ENCODE measurements around the gene EHBP1. TPM values are rescaled to one million over a fixed set of nuclear protein-coding genes. Genes with fewer than 3 reads are reported as not detected.

EHBP1 gene
- total RNA-seq, 1 donor from 2014 or later: 25.6 TPM

DNA sequence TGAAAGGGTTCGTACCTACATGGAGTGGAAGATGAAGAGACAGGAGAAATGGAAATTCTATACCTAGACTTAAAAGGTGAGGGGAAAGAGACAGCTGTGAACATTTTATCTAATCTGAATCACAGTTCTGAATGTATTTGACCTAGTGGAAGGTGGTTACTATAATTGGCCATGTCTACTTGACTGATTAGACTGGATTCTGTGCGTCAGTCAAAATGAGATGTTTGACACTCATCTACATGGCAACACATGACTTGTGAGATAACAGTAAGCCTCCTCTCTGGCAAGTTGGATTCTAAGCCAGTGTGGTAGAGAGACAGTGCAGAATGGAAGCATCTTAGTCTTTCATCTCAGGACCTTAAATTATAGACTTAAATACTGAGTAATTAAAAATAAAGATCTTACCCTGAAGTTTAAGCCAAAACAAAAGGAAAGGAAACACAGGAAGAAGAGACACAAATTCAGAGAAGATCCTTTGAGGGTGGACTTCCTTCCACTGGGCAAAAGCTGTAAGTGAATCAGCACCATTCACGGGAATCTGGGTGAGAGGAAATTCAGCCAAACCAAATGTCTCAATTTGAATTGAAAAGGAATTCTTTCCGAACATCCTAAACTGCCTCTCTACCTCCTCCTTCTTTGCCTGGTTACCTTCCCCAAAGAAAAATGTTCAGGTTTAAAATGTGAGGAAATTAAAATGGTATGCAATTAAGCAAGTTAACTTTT lies 121.6 kb downstream of the EHBP1 start:
- Mint-ChIP-seq H3K27me3 (ENCODE audit: low read depth) (no peaks in the 10 kb centered on the region), H3K4me1 (ENCODE audit: low read depth) (peaks cover 9% of the 10 kb centered on the region), H3K4me3 (ENCODE audit: low read depth) (no peak overlapping the region), H3K9me3 (peaks cover 7% of the 10 kb centered on the region), H3K36me3 (ENCODE audit: low read depth) (peaks cover 27% of the 10 kb centered on the region), H3K27ac (no peak overlapping the region)
- intact Hi-C loops (cut with micrococcal nuclease): no loop called here
- no peak for DNase-seq (ENCODE audit: low spot score)

DNA sequence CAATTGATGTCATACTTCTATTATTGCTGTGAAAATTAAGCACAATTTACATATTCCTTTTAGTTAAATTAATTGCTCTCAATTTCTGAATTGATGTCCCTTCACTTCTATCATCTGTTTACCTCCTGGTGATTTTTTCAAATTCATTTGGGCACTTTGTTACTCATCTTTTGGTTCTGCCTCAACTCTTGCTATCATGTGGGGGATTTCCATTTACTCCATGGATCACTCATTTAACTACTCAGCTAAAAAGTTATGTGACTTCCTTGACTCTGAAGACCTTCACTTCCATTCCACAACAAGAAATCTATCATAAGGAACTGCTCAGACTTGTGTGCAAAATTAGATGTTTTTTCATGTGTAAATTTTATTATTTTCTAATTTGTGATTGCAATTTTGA lies 126.2 kb downstream of the EHBP1 start:
- Mint-ChIP-seq H3K4me1 (ENCODE audit: low read depth) (peaks cover 3% of the 10 kb centered on the region), H3K9me3 (peaks cover 20% of the 10 kb centered on the region), H3K27me3 (ENCODE audit: low read depth) (no peaks in the 10 kb centered on the region), H3K27ac (no peak overlapping the region), H3K36me3 (ENCODE audit: low read depth) (peaks cover 36% of the 10 kb centered on the region), H3K4me3 (ENCODE audit: low read depth) (no peak overlapping the region)
- intact Hi-C loops (cut with micrococcal nuclease): loop anchor here (5.0 kb wide), 1 partner anchor 36 kb away; no protein-coding TSS in a partner anchor
- DNase-seq (ENCODE audit: low spot score): no peak

DNA sequence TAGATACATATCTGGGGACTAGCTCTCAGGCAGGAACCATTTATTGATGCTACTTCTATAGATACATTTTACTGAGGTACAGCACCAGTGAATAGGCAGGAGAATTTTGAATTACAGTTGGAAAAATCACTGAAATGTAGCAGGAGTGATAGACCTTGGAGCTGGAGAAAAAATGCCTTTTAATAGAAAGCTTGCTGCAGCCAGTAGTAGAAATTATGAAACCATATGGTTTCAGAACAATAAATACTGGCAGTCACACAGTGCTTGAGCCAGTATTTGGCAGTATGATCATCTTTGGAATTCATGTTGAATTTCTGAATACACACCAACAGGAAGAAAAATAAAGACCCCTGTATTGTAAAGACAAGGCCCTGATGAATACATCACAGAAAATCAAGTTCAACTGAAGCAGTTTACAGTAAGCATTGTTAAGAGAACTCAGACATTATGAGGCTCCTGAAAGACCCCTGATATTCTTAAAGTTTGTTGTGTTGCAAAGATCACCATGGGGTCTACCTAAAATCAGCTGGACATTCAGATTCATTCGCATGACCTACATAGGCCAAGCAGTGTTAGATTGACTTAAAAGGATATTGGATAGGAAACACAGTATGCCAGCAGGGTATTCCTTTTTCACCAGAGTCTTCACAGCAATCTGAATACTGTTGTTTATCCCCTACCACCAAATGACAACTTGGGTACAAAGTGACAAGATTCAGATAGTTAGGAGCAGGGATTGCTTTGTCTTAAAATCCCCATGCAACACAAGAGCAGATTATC lies 139.0 kb downstream of the EHBP1 start:
- no peaks in the 10 kb centered on the region for H3K36me3 Mint-ChIP-seq (ENCODE audit: low read depth)
- DNase-seq (ENCODE audit: low spot score): no peak
- H3K27ac Mint-ChIP-seq: no peak overlapping the region
- intact Hi-C loops (cut with micrococcal nuclease): no loop called here
- H3K27me3 Mint-ChIP-seq (ENCODE audit: low read depth): no peaks in the 10 kb centered on the region
- no peak overlapping the region for H3K4me3 Mint-ChIP-seq (ENCODE audit: low read depth)
- H3K4me1 Mint-ChIP-seq (ENCODE audit: low read depth): no peaks in the 10 kb centered on the region
- H3K9me3 Mint-ChIP-seq: peaks cover 6% of the 10 kb centered on the region

DNA sequence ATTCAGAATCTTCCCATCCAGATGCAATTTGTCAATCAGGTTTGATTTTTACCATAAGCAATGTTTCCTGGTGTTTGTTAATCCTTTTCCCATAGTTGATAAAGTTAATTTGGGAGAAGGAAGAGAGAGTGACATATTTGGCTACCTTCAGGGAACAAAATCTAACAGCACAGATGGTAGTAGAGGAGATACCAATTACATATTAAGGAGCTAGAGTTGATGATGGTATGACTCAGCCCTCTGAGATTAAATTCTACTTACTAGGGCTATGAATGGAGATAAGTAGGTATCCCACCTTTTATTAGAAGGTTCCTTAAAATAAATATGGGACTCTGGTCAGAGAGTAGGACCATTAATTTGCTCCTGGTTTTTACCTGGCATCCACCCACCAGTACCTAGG lies 139.7 kb downstream of the EHBP1 start:
- intact Hi-C loops (cut with micrococcal nuclease): no loop called here
- Mint-ChIP-seq H3K4me3 (ENCODE audit: low read depth) (no peak overlapping the region), H3K36me3 (ENCODE audit: low read depth) (no peaks in the 10 kb centered on the region), H3K27ac (no peak overlapping the region), H3K27me3 (ENCODE audit: low read depth) (no peaks in the 10 kb centered on the region), H3K4me1 (ENCODE audit: low read depth) (no peaks in the 10 kb centered on the region), H3K9me3 (peaks cover 6% of the 10 kb centered on the region)
- no peak for DNase-seq (ENCODE audit: low spot score)

DNA sequence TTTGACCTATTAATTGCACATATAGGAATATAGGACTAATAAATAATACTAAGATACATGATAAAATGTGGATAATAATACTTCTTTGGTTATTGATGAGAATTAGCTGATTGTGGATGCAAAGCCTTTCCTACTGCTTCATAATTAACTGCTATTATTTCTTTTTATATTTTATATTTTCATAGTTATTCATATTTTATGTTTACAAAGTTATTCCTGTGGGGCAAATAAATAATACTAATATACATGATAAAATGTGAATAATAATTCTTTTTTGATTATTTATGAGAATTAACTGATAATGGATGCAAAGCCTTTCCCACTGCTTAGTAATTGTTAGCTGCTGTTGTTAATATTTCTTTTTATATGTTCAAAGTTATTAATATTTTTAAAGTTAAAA lies 146.7 kb downstream of the EHBP1 start:
- Mint-ChIP-seq H3K4me3 (ENCODE audit: low read depth) (no peak overlapping the region), H3K4me1 (ENCODE audit: low read depth) (peaks cover 3% of the 10 kb centered on the region), H3K27me3 (ENCODE audit: low read depth) (no peaks in the 10 kb centered on the region), H3K9me3 (peaks cover 5% of the 10 kb centered on the region), H3K36me3 (ENCODE audit: low read depth) (peaks cover 9% of the 10 kb centered on the region), H3K27ac (no peak overlapping the region)
- DNase-seq (ENCODE audit: low spot score): no peak
- intact Hi-C loops (cut with micrococcal nuclease): no loop called here

DNA sequence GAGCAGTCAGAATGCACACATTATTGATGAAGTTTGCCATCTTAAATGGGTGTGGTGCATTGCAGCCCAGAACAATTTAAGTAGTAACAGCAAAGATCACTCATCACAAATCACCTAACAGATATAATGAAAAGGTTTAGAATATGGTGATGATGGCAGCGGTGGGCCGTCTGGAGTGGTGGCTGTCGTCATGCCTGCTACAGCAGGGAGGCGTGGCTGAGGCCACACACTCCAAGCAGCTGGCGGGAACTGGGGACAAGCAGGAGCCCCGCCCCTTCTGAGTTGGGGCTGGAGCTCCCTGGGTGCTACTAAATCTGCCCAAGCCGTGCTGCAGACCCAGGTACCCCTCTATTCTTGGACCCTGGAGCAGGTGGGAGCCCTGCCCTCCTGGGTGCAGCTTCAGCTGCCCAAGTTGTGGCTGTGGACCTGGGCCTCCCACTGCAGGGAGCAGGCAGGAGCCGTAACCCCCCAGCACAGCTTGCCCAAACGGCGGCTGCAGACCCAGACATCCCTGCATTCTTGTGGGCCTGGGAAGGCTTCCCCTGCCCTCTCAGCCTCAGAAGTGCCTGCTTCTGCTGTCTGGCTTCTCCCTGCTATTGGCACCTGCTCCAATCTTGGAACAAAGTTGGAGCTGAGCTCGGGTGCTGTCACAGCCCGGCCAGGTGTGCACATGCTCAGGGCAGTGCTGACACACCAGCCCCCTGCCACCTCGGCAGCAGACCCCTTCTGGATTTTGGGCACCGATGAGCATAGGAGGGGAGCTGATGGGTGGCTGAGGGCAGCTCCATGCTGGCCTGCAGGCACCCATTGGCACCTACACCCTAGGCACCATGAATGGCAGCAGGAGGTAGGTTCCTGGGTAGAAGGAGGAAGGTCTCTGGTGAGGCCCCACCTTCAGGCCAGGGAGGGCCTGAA lies 149.3 kb downstream of the EHBP1 start:
- no peak overlapping the region for H3K27ac Mint-ChIP-seq
- peaks cover 3% of the 10 kb centered on the region for H3K4me1 Mint-ChIP-seq (ENCODE audit: low read depth)
- no peak for DNase-seq (ENCODE audit: low spot score)
- peaks cover 9% of the 10 kb centered on the region for H3K36me3 Mint-ChIP-seq (ENCODE audit: low read depth)
- H3K4me3 Mint-ChIP-seq (ENCODE audit: low read depth): no peak overlapping the region
- H3K9me3 Mint-ChIP-seq: peaks cover 5% of the 10 kb centered on the region
- intact Hi-C loops (cut with micrococcal nuclease): no loop called here
- no peaks in the 10 kb centered on the region for H3K27me3 Mint-ChIP-seq (ENCODE audit: low read depth)

DNA sequence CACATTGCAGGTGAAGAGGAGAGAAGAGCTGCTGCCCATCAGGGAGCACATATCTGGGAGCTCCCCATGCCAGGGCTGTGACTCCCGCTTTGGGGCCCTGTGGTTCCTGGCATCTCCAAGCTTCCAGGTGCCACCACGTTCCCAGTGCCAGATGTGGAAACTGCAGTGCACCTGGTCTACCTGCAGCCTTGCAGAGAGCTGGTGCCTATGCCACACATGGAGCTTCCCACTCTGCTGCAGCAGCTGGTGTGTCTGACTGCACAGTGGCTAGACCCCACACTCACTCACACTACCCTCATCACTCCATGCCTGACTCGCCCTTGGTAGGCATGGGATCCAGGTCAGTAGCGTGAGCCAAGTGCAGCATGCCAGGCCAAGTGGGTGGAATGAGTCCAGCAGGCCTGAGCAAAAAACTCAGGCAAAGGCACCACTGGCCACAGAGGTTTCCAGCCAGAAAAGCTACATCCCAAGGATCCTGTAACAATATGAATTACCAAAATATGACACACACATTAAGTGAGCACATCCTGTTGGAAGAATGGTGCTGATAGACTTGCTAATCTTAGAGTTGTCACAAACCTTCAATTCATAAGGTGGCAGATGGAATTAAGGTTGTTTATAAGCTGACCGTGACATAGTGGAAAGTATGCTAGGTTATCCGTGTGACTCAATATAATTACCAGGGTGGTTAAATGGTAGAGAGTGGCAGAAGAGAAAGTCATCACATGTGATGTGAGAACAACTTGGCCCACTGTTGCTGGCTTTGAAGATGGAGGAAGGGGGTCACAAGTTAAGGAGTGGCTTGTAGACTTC lies 150.9 kb downstream of the EHBP1 start:
- Mint-ChIP-seq H3K9me3 (peaks cover 5% of the 10 kb centered on the region), H3K27me3 (ENCODE audit: low read depth) (no peaks in the 10 kb centered on the region), H3K4me1 (ENCODE audit: low read depth) (peaks cover 3% of the 10 kb centered on the region), H3K36me3 (ENCODE audit: low read depth) (peaks cover 9% of the 10 kb centered on the region), H3K4me3 (ENCODE audit: low read depth) (no peak overlapping the region), H3K27ac (no peak overlapping the region)
- DNase-seq (ENCODE audit: low spot score): no peak
- intact Hi-C loops (cut with micrococcal nuclease): no loop called here

DNA sequence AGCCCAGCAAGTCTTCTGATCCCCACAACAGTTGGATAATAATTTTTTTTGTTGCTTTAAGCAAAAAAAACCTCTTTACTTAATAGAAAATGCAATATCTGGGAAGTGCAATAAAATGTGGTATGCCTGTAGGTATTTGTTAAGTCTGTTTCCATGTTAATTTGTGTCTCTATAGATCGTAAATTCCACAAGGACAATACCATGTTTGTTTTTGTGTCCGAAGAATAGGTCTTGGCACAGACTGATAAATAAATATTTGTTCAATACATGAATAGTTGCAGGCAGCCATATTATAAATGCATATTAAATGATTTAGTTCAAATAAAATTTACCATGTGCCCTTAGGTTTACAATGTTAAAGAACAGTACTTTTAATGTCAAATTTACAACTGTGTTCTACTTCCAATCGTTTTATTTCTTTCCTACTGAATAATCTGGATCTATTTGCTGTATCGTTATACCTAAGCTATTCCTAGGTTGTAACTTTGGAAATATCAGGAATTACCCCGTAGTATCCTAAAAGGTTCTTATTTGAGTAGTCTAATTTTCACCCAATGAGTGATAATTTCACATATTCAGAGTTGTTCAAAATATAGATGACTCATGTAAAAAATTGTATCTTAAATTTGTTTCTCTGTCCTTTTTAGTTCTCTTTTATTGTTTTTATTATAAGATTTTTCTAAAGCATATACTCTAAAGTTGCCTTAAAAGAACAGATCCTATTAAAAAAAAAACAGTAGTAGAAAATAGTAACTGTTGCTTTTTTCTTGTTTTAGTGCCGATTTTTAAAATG lies 151.8 kb downstream of the EHBP1 start:
- Mint-ChIP-seq H3K27ac (no peak overlapping the region), H3K9me3 (peaks cover 5% of the 10 kb centered on the region), H3K27me3 (ENCODE audit: low read depth) (no peaks in the 10 kb centered on the region), H3K36me3 (ENCODE audit: low read depth) (peaks cover 9% of the 10 kb centered on the region), H3K4me1 (ENCODE audit: low read depth) (peaks cover 3% of the 10 kb centered on the region), H3K4me3 (ENCODE audit: low read depth) (no peak overlapping the region)
- intact Hi-C loops (cut with micrococcal nuclease): no loop called here
- no peak for DNase-seq (ENCODE audit: low spot score)

DNA sequence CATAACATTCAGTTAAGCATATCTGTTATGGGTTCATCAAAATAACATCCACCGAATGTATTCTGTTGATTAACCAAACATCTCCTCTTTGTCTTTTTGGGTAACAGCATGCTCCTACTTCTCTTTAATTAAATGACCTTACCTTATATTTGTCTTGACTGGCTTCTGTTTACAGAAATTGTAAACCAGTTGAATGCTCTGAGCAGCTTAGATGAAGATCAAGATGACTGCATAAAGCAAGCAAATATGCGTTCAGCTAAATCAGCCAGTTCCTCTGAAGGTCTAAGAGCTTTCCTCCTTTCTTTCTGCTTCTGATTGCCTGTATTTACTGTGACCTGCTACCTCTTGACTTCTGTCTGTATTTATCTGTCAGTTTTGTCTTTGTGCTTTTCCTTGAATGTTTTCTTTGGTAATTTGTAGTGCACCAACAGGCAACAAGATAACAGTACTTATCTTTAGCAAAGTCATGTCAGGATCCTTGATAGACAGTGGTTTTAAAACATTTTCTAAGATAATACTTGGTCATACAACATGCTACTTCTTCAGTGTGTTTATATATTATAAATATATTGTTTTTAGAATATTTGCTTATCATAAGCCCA lies 152.8 kb downstream of the EHBP1 start:
- Mint-ChIP-seq H3K36me3 (ENCODE audit: low read depth) (peaks cover 7% of the 10 kb centered on the region), H3K27me3 (ENCODE audit: low read depth) (no peaks in the 10 kb centered on the region), H3K4me1 (ENCODE audit: low read depth) (peaks cover 3% of the 10 kb centered on the region), H3K9me3 (peaks cover 4% of the 10 kb centered on the region), H3K4me3 (ENCODE audit: low read depth) (no peak overlapping the region), H3K27ac (no peak overlapping the region)
- intact Hi-C loops (cut with micrococcal nuclease): no loop called here
- no peak for DNase-seq (ENCODE audit: low spot score)

DNA sequence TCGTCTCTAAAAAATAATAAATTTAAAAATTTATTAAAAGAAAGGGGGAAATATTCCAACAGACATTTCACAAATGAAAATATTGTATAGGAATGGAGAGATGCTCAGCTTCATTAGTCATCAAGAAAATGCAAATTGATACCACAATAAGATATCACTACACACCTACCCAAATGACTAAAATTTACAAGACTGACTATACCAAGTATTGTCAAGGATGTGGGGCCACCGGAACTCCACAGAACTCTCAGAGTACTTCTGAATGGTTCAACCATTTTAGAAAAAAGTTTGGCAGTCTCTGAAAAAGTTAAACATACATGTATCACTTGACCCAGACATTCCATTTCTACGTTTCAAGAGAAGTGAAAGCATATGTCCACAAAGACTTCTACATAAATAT lies 163.4 kb downstream of the EHBP1 start:
- intact Hi-C loops (cut with micrococcal nuclease): loop anchor here (5.0 kb wide), 1 partner anchor 37 kb away; no protein-coding TSS in a partner anchor
- peaks cover 6% of the 10 kb centered on the region for H3K4me1 Mint-ChIP-seq (ENCODE audit: low read depth)
- H3K27me3 Mint-ChIP-seq (ENCODE audit: low read depth): no peaks in the 10 kb centered on the region
- peaks cover 43% of the 10 kb centered on the region for H3K36me3 Mint-ChIP-seq (ENCODE audit: low read depth)
- peaks cover 31% of the 10 kb centered on the region for H3K9me3 Mint-ChIP-seq
- H3K27ac Mint-ChIP-seq: no peak overlapping the region
- no peak overlapping the region for H3K4me3 Mint-ChIP-seq (ENCODE audit: low read depth)
- no peak for DNase-seq (ENCODE audit: low spot score)

DNA sequence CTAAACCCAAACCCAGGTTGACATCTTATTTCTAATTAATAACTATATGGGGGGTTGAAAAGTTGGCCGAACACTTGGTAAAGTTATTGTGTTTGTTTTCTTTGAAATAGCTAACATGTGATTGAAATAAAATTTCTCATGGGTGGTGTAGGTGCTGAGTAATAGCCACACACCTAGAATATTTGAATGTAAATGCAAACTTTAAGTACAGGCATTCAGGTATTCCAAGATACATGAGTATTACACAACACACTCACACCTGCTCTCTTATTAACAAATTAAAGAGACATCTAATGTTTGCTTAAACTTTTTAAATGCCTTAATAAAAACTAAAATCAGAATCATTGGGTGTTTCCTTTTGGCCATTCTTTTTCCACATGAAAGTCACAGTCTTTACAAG lies 165.5 kb downstream of the EHBP1 start:
- Mint-ChIP-seq H3K4me1 (ENCODE audit: low read depth) (peaks cover 9% of the 10 kb centered on the region), H3K27ac (no peak overlapping the region), H3K27me3 (ENCODE audit: low read depth) (no peaks in the 10 kb centered on the region), H3K9me3 (peaks cover 46% of the 10 kb centered on the region), H3K4me3 (ENCODE audit: low read depth) (no peak overlapping the region), H3K36me3 (ENCODE audit: low read depth) (peaks cover 57% of the 10 kb centered on the region)
- intact Hi-C loops (cut with micrococcal nuclease): no loop called here
- no peak for DNase-seq (ENCODE audit: low spot score)

All from activated T-helper 2 cell treated with anti-CD3 and anti-CD28 coated beads, Interferon-gamma antibody, Interleukin-2, Interleukin-4, amounts not matched to agents 10 μg/mL and 5 μg/mL and 100 μg/mL, durations not matched to agents 14 hours and 24 hours and 36 hours (primary cell).